Spleen (tissue), 11 donors: Measurements from ENCODE around the gene RIIAD1. TPM values are rescaled to one million over a fixed set of nuclear protein-coding genes. Genes with fewer than 3 reads are reported as not detected.

Source experiments
- DNase-seq: peaks from one replicate; pipeline ENCODE4 v3.0.0-alpha.2; 2020
- H3K27ac ChIP-seq, 8 donors: fragments of 200-600 bp; sonication (generic) in 7 of 8; 1 replicate in 4 of 8; 2 replicates in 4 of 8; pipeline versions ENCODE4 v1.5.0 to v1.8.0; 2016 to 2021; ENCODE audit warnings: inconsistent platforms in 4 of 8, mild to moderate bottlenecking in 4 of 8, moderate library complexity in 1 of 8
- H3K27me3 ChIP-seq, 7 donors: fragments of 200-600 bp; sonication (generic) in 6 of 7; replicated peaks in 1 of 7; 1 replicate in 4 of 7; 2 replicates in 3 of 7; pipeline versions ENCODE4 v1.5.0 to v1.8.0; 2016 to 2021; ENCODE audit warnings: inconsistent platforms in 3 of 7, mild to moderate bottlenecking in 1 of 7
- H3K36me3 ChIP-seq, 6 donors: fragments of 200-600 bp; sonication (generic) in 5 of 6; 1 replicate in 4 of 6; 2 replicates in 2 of 6; pipeline versions ENCODE4 v1.5.0 to v1.8.0; 2016 to 2021; ENCODE audit warnings: inconsistent platforms in 2 of 6
- H3K4me1 ChIP-seq, 6 donors: fragments of 200-600 bp; sonication (generic) in 5 of 6; 1 replicate in 3 of 6; 2 replicates in 3 of 6; pipeline versions ENCODE4 v1.5.0 to v1.8.0; 2016 to 2021; ENCODE audit warnings: inconsistent platforms in 3 of 6
- H3K4me3 ChIP-seq, 8 donors: fragments of 200-600 bp; sonication (generic) in 7 of 8; 1 replicate in 4 of 8; 2 replicates in 4 of 8; pipeline versions ENCODE4 v1.5.0 to v1.8.0; 2016 to 2021; ENCODE audit warnings: inconsistent platforms in 4 of 8, mild to moderate bottlenecking in 4 of 8, moderate library complexity in 2 of 8
- H3K9me3 ChIP-seq, 8 donors: fragments of 200-600 bp; sonication (generic) in 7 of 8; 1 replicate in 4 of 8; 2 replicates in 4 of 8; pipeline versions ENCODE4 v1.5.0 to v1.8.0; 2016 to 2021; ENCODE audit warnings: inconsistent platforms in 4 of 8
- CTCF ChIP-seq, 11 experiments: fragments of 200-600 bp in 7 of 11; fragments of 450-650 bp in 4 of 11; sonication (generic) in 4 of 11; IDR thresholded peaks in 8 of 11; conservative IDR thresholded peaks in 3 of 11; 1 replicate in 7 of 11; 2 replicates in 4 of 11; pipeline versions ENCODE4 v1.4.0 to v1.8.0; 2016 to 2021; ENCODE audit warnings: antibody characterized with exemption in 11 of 11, inconsistent platforms in 4 of 11, mild to moderate bottlenecking in 1 of 11
- POLR2A ChIP-seq, 3 donors: fragments of 450-650 bp; IDR thresholded peaks; one replicate each; pipeline ENCODE4 v1.5.1; 2017; ENCODE audit warnings: antibody characterized with exemption in 3 of 3, mild to moderate bottlenecking in 1 of 3
- POLR2AphosphoS5 ChIP-seq, 3 donors: sonication (generic); formaldehyde crosslinking; IDR thresholded peaks; one replicate each; pipeline ENCODE4 v1.5.1; 2017; ENCODE audit warnings: antibody characterized with exemption in 3 of 3
- WGBS, 5 donors: extraction: QIAGEN DNeasy Blood & Tissue Kit in 3 of 5; methylation state at CpG; one replicate each; pipeline versions ENCODE4 v1.1.5 to v1.1.7; 2013 to 2018; 5-methylcytosine and 5-hydroxymethylcytosine counted together
- intact Hi-C: fragments of 100-400 bp; cut with DNase I; formaldehyde crosslinking; loops from one replicate; pipeline ENCODE4 v1.15.0; 2023; ENCODE audit warnings: low total_unique reads
- polyA plus RNA-seq, 3 donors: library from polyadenylated mRNA; stranded (reverse); fragments of 200-250 nt; gene quantifications; one replicate each; pipeline ENCODE4 v1.2.1, GENCODE V29; 2013
- total RNA-seq, 7 donors: library from RNA; depleted of rRNA in 3 of 7; stranded (reverse); fragments of >200 nt in 3 of 7; fragmentation: NEBNext Ultra II Directional in 4 of 7; extraction: Animal tissue kit (Norgen Biotek cat#: 25700) in 4 of 7; gene quantifications; one replicate each; pipeline versions ENCODE4 v1.1.0 to v1.2.1, GENCODE V29; 2016 to 2021
- donor health status: healthy with polysubstance abuse.
- donor health status: DM: no; HTN: no; CAD: no; lungs with moderate emphysema.
- donor health status: DM: no; HTN: no; CAD: no.
- donor health status: Bipolar disorder and iron deficiency.
- donor health status: healthy.
- donor health status: DM: no; HTN: no; CAD: no.
- donor health status: DM: yes; HTN: yes; CAD: no.

RIIAD1 gene
- total and polyA plus RNA-seq, 10 donors, result 0.34 TPM; not detected in 9

GRCh38 chr1:151773702-151774101, 52.4 kb downstream of the RIIAD1 start:
- no peak overlapping the region for H3K4me3 ChIP-seq
- no peaks in the 10 kb centered on the region for H3K27me3 ChIP-seq
- no peak overlapping the region for H3K27ac ChIP-seq
- intact Hi-C loops, result no loop called here
- no peak for DNase-seq
- no peaks in the 10 kb centered on the region for H3K4me1 ChIP-seq
- peaks cover 0 to 61% (median 35%) of the 10 kb centered on the region in 6 donors for H3K36me3 ChIP-seq
- no peak for TF ChIP-seq POLR2AphosphoS5 (IDR thresholded peaks at IDR 0.05)
- no peak for TF ChIP-seq POLR2A (IDR thresholded peaks at IDR 0.05)
- no peak for TF ChIP-seq CTCF (IDR thresholded peaks at IDR 0.05 in 8 of 11, conservative IDR thresholded peaks at IDR 0.05 in 3 of 11)
- 81 to 92% (median 82%) methylated on average over 5 of the region's 5 CpGs for WGBS, 5 donors
- no peaks in the 10 kb centered on the region for H3K9me3 ChIP-seq

GRCh38 chr1:151774256-151774922, 53.1 kb downstream of the RIIAD1 start:
- Histone ChIP-seq H3K4me1 (no peaks in the 10 kb centered on the region), H3K27ac (no peak overlapping the region), H3K27me3 (no peaks in the 10 kb centered on the region), H3K36me3 (peaks cover 0 to 67% (median 40%) of the 10 kb centered on the region in 6 donors), H3K9me3 (no peaks in the 10 kb centered on the region), H3K4me3 (no peak overlapping the region)
- TF ChIP-seq POLR2A (IDR thresholded peaks at IDR 0.05), result no peak
- TF ChIP-seq POLR2AphosphoS5 (IDR thresholded peaks at IDR 0.05), result no peak
- TF ChIP-seq CTCF (IDR thresholded peaks at IDR 0.05 in 8 of 11, conservative IDR thresholded peaks at IDR 0.05 in 3 of 11), result no peak
- WGBS, 5 donors, result 64 to 84% (median 79%) methylated on average over 3 of the region's 3 CpGs
- intact Hi-C loops, result no loop called here
- DNase-seq, result no peak

GRCh38 chr1:151775894-151776664, 54.8 kb downstream of the RIIAD1 start:
- no peaks in the 10 kb centered on the region for H3K27me3 ChIP-seq
- 87 to 96% (median 95%) methylated on average over 7 of the region's 7 CpGs for WGBS, 5 donors
- H3K4me1 ChIP-seq, result no peaks in the 10 kb centered on the region
- H3K4me3 ChIP-seq, result no peak overlapping the region
- H3K9me3 ChIP-seq, result no peaks in the 10 kb centered on the region
- DNase-seq, result no peak
- H3K36me3 ChIP-seq, result peaks cover 0 to 84% (median 42%) of the 10 kb centered on the region in 6 donors
- H3K27ac ChIP-seq, result no peak overlapping the region
- TF ChIP-seq POLR2A (IDR thresholded peaks at IDR 0.05), result no peak
- no peak for TF ChIP-seq CTCF (IDR thresholded peaks at IDR 0.05 in 8 of 11, conservative IDR thresholded peaks at IDR 0.05 in 3 of 11)
- TF ChIP-seq POLR2AphosphoS5 (IDR thresholded peaks at IDR 0.05), result no peak
- intact Hi-C loops, result no loop called here

- Histone ChIP-seq H3K27ac (no peak overlapping the region), H3K4me3 (no peak overlapping the region), H3K4me1 (no peaks in the 10 kb centered on the region), H3K9me3 (no peaks in the 10 kb centered on the region), H3K36me3 (peaks cover 0 to 90% (median 46%) of the 10 kb centered on the region in 6 donors), H3K27me3 (no peaks in the 10 kb centered on the region)
- WGBS, 5 donors, result 78 to 97% (median 92%) methylated on average over 3 of the region's 3 CpGs
- no peak for TF ChIP-seq POLR2A (IDR thresholded peaks at IDR 0.05)
- TF ChIP-seq CTCF (IDR thresholded peaks at IDR 0.05 in 8 of 11, conservative IDR thresholded peaks at IDR 0.05 in 3 of 11), result no peak
- TF ChIP-seq POLR2AphosphoS5 (IDR thresholded peaks at IDR 0.05), result no peak
- intact Hi-C loops, result no loop called here
- DNase-seq, result no peak
Observed at GRCh38 chr1:151776665-151777062, 55.3 kb downstream of the RIIAD1 start.
